Renal cortical epithelial cell (primary cell): ENCODE measurements around the gene NFKBIB. TPM values are rescaled to one million over a fixed set of nuclear protein-coding genes. Genes with fewer than 3 reads are reported as not detected.
A peak's percentile ranks its signal among the peaks of the same experiment; 100 is the strongest.
"Not testable (repeated sequence)": the region's sequence is repeated elsewhere in the genome, so short reads cannot be mapped to it uniquely, and the experiment has no call there.

Experiments
- DNase-seq: peaks from one replicate; pipeline ENCODE4 v3.0.0-alpha.2; 2011; ENCODE audit warnings: low read depth
- total RNA-seq: library from RNA; depleted of rRNA; stranded (reverse); fragments of >200 nt; gene quantifications from 2 replicates; pipeline ENCODE4 v1.2.3, GENCODE V29; 2014

NFKBIB gene
- total RNA-seq, 1 donor from 2014 or later = 16.9 TPM

- no peak for DNase-seq
Measured at GRCh38 chr19:38875656-38876395, 23.9 kb upstream of the NFKBIB start.

- no peak for DNase-seq
Measured at GRCh38 chr19:38877781-38878574, 21.8 kb upstream of the NFKBIB start, which contains the start of gene RINL. TSS of gene RINL (minus strand) at chr19:38878275. CDS start at chr19:38876742, 1,533 bp downstream.

- no peak for DNase-seq
Measured at GRCh38 chr19:38878575-38879399, 21.0 kb upstream of the NFKBIB start.

GRCh38 chr19:38879400-38879751, 20.4 kb upstream of the NFKBIB start:
- no peak for DNase-seq

- DNase-seq = no peak
Measured at GRCh38 chr19:38880076-38880881, 19.5 kb upstream of the NFKBIB start.

- no peak for DNase-seq
Measured at GRCh38 chr19:38880882-38881609, 18.7 kb upstream of the NFKBIB start.

- DNase-seq = no peak
Measured at GRCh38 chr19:38883286-38883685, 16.5 kb upstream of the NFKBIB start.

- DNase-seq = not testable (repeated sequence)
Measured at GRCh38 chr19:38884691-38885090, 15.1 kb upstream of the NFKBIB start.

GRCh38 chr19:38888876-38889275, 10.9 kb upstream of the NFKBIB start:
- DNase-seq = no peak

GRCh38 chr19:38889803-38890202, 10.0 kb upstream of the NFKBIB start:
- no peak for DNase-seq

GRCh38 chr19:38890686-38891085, 9.1 kb upstream of the NFKBIB start:
- no peak for DNase-seq

- no peak for DNase-seq
Measured at GRCh38 chr19:38891771-38892170, 8.0 kb upstream of the NFKBIB start.

GRCh38 chr19:38892841-38893240, 6.9 kb upstream of the NFKBIB start:
- no peak for DNase-seq

- DNase-seq = no peak
Measured at GRCh38 chr19:38893341-38893771, 6.4 kb upstream of the NFKBIB start.

GRCh38 chr19:38894968-38895367, 4.8 kb upstream of the NFKBIB start:
- no peak for DNase-seq

GRCh38 chr19:38898788-38899446, 852 bp upstream of the NFKBIB start:
- DNase-seq = peak; percentile 7

GRCh38 chr19:38900202-38900629, 447 bp downstream of the NFKBIB start:
- DNase-seq = peak; percentile 45

GRCh38 chr19:38900743-38901190, 998 bp downstream of the NFKBIB start:
- no peak for DNase-seq

- no peak for DNase-seq
Measured at GRCh38 chr19:38901683-38902082, 1.9 kb downstream of the NFKBIB start.
